ENCODE measurements around the gene MCTP1. TPM values are rescaled to one million over a fixed set of nuclear protein-coding genes. Genes with fewer than 3 reads are reported as not detected.

MCTP1 gene
- total RNA-seq, 4 donors from 2014 or later, result 44.7 to 88.7 (median 74.3) TPM

GRCh38 chr5:94788527-94788926 lies 496.4 kb downstream of the MCTP1 start:
- no peak for TF ChIP-seq CTCF (IDR thresholded peaks at IDR 0.05; ENCODE audit: low read depth)

- TF ChIP-seq CTCF (IDR thresholded peaks at IDR 0.05; ENCODE audit: low read depth), result no peak
Measured at GRCh38 chr5:94784536-94785505, 500.1 kb downstream of the MCTP1 start.

GRCh38 chr5:94782383-94782782 lies 502.5 kb downstream of the MCTP1 start:
- no peak for TF ChIP-seq CTCF (IDR thresholded peaks at IDR 0.05; ENCODE audit: low read depth)

- TF ChIP-seq CTCF (IDR thresholded peaks at IDR 0.05; ENCODE audit: low read depth), result no peak
Measured at GRCh38 chr5:94779684-94780083, 505.2 kb downstream of the MCTP1 start.

- no peak for TF ChIP-seq CTCF (IDR thresholded peaks at IDR 0.05; ENCODE audit: low read depth)
Measured at GRCh38 chr5:94778732-94779131, 506.2 kb downstream of the MCTP1 start.

GRCh38 chr5:94778299-94778698 lies 506.6 kb downstream of the MCTP1 start:
- TF ChIP-seq CTCF (IDR thresholded peaks at IDR 0.05; ENCODE audit: low read depth), result no peak

- TF ChIP-seq CTCF (IDR thresholded peaks at IDR 0.05; ENCODE audit: low read depth), result no peak
Measured at GRCh38 chr5:94777056-94777880, 507.6 kb downstream of the MCTP1 start.
